A549 (cell line): ENCODE results near the gene CBFB. TPM values are rescaled to one million over a fixed set of nuclear protein-coding genes. Genes with fewer than 3 reads are reported as not detected.

ENCODE experiments used
- ATAC-seq, 2 experiments: fragments of 200-7000 bp in 1 of 2; fragments of >200 bp in 1 of 2; cut with Nextera tagmentation in 1 of 2; cut with Tn5 transposase in 1 of 2; 3 replicates each; pipeline versions ENCODE4 v1.8.0 to v1.9.1; 2018 to 2020; ENCODE audit warnings: mild to moderate bottlenecking in 1 of 2, moderate library complexity in 1 of 2
- CTCF ChIA-PET: fragments of 300-600 bp; sonication (Branson Sonifier 250); formaldehyde crosslinking; extraction: SDS; loops from one replicate; lab custom pipeline; 2021; ENCODE audit warnings: antibody characterized with exemption, inconsistent platforms; lab: Yijun Ruan, JAX
- POLR2A ChIA-PET: fragments of 350-600 bp; formaldehyde crosslinking; extraction: SDS; loops from one replicate; lab custom pipeline; 2021; ENCODE audit warnings: antibody characterized with exemption, inconsistent platforms; lab: Yijun Ruan, JAX
- DNase-seq, 2 experiments: peaks; one replicate each; pipeline versions ENCODE4 v3.0.0 to v3.0.0-alpha.2; 2011 to 2016; ENCODE audit warnings: low read depth in 1 of 2, low spot score in 1 of 2
- FAIRE-seq: peaks from 2 replicates; lab custom pipeline; 2011; peaks lifted over from hg19 to GRCh38; lab: Jason Lieb, UNC
- H3K27ac ChIP-seq, 2 experiments: fragments of >200 bp; sonication (Bioruptor Twin); formaldehyde crosslinking; 3 replicates each; pipeline ENCODE4 v1.5.1; 2016 to 2017
- H3K4me1 ChIP-seq: fragments of >200 bp; sonication (Bioruptor Twin); formaldehyde crosslinking; 3 replicates; pipeline ENCODE4 v1.6.1; 2016
- H3K4me2 ChIP-seq: fragments of >200 bp; sonication (Bioruptor Twin); formaldehyde crosslinking; 3 replicates; pipeline ENCODE4 v1.6.1; 2016
- H3K4me3 ChIP-seq: fragments of >200 bp; sonication (Bioruptor Twin); formaldehyde crosslinking; 3 replicates; pipeline ENCODE4 v1.5.1; 2016
- H3K9me3 ChIP-seq: fragments of >200 bp; sonication (Bioruptor Twin); formaldehyde crosslinking; 3 replicates; pipeline ENCODE4 v1.6.1; 2016
- BCL3 ChIP-seq: fragments of >200 bp; sonication (Bioruptor Twin); formaldehyde crosslinking; IDR thresholded peaks from 3 replicates; pipeline ENCODE4 v1.6.1; 2016
- BHLHE40 ChIP-seq: IDR thresholded peaks from 2 replicates; pipeline ENCODE4 v1.6.1; 2012; ENCODE audit warnings: low read depth, low read length, inconsistent platforms
- CEBPB ChIP-seq, 2 experiments: fragments of >200 bp in 1 of 2; sonication (Bioruptor Twin) in 1 of 2; formaldehyde crosslinking in 1 of 2; IDR thresholded peaks; 2 replicates each; pipeline ENCODE4 v1.6.1; 2012 to 2016
- E2F6 ChIP-seq: IDR thresholded peaks from 2 replicates; pipeline ENCODE4 v1.6.1; 2012; ENCODE audit warnings: low read depth, borderline replicate concordance
- EHF ChIP-seq: fragments of 250-450 bp; sonication (Bioruptor Pico); IDR thresholded peaks from 2 replicates; pipeline ENCODE4 v1.5.0; 2020; ENCODE audit warnings: mild to moderate bottlenecking
- EP300 ChIP-seq, 2 experiments: fragments of >200 bp; sonication (Bioruptor Twin); formaldehyde crosslinking; IDR thresholded peaks; 2 replicates in 1 of 2; 3 replicates in 1 of 2; pipeline ENCODE4 v1.6.1; 2016 to 2017
- ESRRA ChIP-seq: fragments of 150-350 bp; IDR thresholded peaks from 2 replicates; pipeline ENCODE4 v1.6.1; 2014; ENCODE audit warnings: mild to moderate bottlenecking, low read length, borderline replicate concordance
- HMGXB4 ChIP-seq: fragments of 250-450 bp; sonication (Bioruptor Pico); IDR thresholded peaks from 2 replicates; pipeline ENCODE4 v1.5.0; 2021; ENCODE audit warnings: mild to moderate bottlenecking, moderate library complexity, borderline replicate concordance
- HOXB5 ChIP-seq: fragments of 250-450 bp; sonication (Bioruptor Pico); IDR thresholded peaks from 2 replicates; pipeline ENCODE4 v1.5.0; 2020; ENCODE audit warnings: mild to moderate bottlenecking, moderate library complexity
- JUN ChIP-seq, 2 experiments: fragments of >200 bp; sonication (Bioruptor Twin); formaldehyde crosslinking; IDR thresholded peaks; 2 replicates in 1 of 2; 3 replicates in 1 of 2; pipeline ENCODE4 v1.6.1; 2016 to 2017
- MAFK ChIP-seq: fragments of 450-650 bp; IDR thresholded peaks from 2 replicates; pipeline ENCODE4 v1.6.1; 2014; ENCODE audit not compliant: partially characterized antibody
- MAX ChIP-seq: IDR thresholded peaks from 2 replicates; pipeline ENCODE4 v1.6.1; 2012
- MAZ ChIP-seq: fragments of 150-350 bp; IDR thresholded peaks from 2 replicates; pipeline ENCODE4 v1.6.1; 2014; ENCODE audit warnings: antibody characterized with exemption, low read depth, low read length, borderline replicate concordance
- MYC ChIP-seq: IDR thresholded peaks from 2 replicates; pipeline ENCODE4 v1.6.1; 2012; ENCODE audit warnings: mild to moderate bottlenecking, inconsistent platforms, low read length, improper control_type of control experiment, borderline replicate concordance
- POLR2A ChIP-seq: IDR thresholded peaks from 2 replicates; pipeline ENCODE4 v1.6.1; 2012; ENCODE audit warnings: mild to moderate bottlenecking, low read length
- RCOR1 ChIP-seq: fragments of 150-350 bp; IDR thresholded peaks from 2 replicates; pipeline ENCODE4 v1.6.1; 2014; ENCODE audit warnings: antibody characterized with exemption, low read length, low read depth
- RFX5 ChIP-seq: fragments of 450-650 bp; IDR thresholded peaks from 2 replicates; pipeline ENCODE4 v1.7.1; 2014; ENCODE audit warnings: antibody characterized with exemption, mild to moderate bottlenecking, moderate library complexity
- RNF2 ChIP-seq: fragments of 200-600 bp; sonication (generic); IDR thresholded peaks from 2 replicates; pipeline ENCODE4 v1.6.1; 2016; ENCODE audit warnings: low read depth, mild to moderate bottlenecking, antibody characterized with exemption, moderate library complexity, borderline replicate concordance
- SMC3 ChIP-seq: fragments of >200 bp; sonication (Bioruptor Twin); formaldehyde crosslinking; IDR thresholded peaks from 3 replicates; pipeline ENCODE4 v1.6.1; 2018; ENCODE audit warnings: inconsistent platforms
- TFCP2L1 ChIP-seq: fragments of 250-450 bp; sonication (Bioruptor Pico); IDR thresholded peaks from 2 replicates; pipeline ENCODE4 v1.5.0; 2021; ENCODE audit warnings: mild to moderate bottlenecking
- TP53 ChIP-seq: fragments of 250-450 bp; sonication (Bioruptor Pico); IDR thresholded peaks from 2 replicates; pipeline ENCODE4 v1.5.0; 2021; ENCODE audit warnings: mild to moderate bottlenecking, moderate library complexity
- WGBS: methylation state at CpG from one replicate; pipeline ENCODE4 v1.1.6; 2017; ENCODE audit errors: missing lambda C conversion rate; 5-methylcytosine and 5-hydroxymethylcytosine counted together
- polyA plus RNA-seq, 4 experiments: library from polyadenylated mRNA; depleted of rRNA in 3 of 4; stranded (reverse); fragments of >200 nt; fragmentation: RNase III in 1 of 4; extraction: RNeasy Plus Mini Kit Qiagen cat#74134 plus additional on column Dnase treatment in 1 of 4; gene quantifications; 2 replicates in 3 of 4; 3 replicates in 1 of 4; pipeline ENCODE4 v1.2.3, GENCODE V29; 2011 to 2017
- TF ChIP-seq, protein P1 (sequence below): IDR thresholded peaks from 2 replicates; pipeline ENCODE4 v1.6.1; 2012
- TF ChIP-seq, protein P2 (sequence below): fragments of >200 bp; sonication (Bioruptor Twin); formaldehyde crosslinking; IDR thresholded peaks from 3 replicates; pipeline ENCODE4 v1.5.1; 2016

The CBFB gene
- polyA plus RNA-seq, 2 of the 4 experiments (the other 2 are of a cell fraction), result 27.7 to 61.3 TPM

DNA sequence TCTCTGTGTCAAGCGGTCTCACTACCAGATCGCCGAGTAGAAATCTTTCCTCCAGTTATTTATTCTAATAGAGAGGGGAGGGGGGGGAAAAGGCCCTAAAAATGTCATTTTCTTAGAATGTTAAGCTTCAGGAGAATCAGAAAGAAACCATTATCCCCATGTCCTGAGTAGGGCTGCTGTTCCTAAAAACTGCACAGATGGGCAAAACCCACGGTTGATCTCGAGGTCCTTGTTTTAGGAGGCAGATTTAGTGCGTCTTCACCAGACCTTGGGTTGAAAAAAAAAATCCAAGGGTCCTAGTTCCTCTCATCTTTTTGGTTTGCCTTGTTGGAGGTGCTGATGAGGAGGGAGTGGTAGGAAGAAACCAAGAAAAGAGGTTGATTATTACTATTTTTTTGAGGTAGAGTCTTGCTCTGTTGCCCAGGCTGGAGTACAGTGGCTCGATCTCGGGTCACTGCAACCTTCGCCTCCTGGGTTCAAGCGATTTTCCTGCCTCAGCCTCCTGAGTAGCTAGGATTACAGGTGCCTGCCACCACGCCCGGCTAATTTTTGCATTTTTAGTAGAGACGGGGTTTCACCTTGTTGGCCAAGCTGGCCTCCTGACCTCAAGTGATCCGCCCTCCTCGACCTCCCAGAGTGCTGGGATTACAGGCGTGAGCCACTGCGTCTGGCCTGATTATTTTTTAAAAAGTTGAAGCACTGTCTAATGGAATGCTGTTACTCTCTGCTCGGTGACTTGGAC is 1.4 kb downstream of the CBFB start:
- POLR2A ChIA-PET, result no interaction called here
- FAIRE-seq, result no peak

DNA sequence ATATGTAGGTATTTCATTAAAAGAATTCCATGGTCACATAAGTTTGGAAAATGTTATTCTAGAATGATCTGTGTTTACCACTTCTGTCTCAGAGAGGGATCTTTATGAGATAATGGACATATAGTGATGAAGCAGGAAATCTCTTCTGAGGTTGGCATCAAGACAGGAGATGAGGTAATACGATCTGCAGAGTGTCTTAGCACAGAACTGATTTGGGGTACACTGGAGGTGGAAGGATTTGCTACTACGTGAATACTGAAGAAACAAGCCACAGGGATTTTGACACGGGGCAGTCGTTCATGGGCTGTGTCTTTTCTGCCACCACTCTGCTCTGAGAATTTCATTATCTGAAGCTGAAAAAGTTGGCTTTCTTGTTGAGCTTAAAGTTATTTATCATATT is 5.5 kb downstream of the CBFB start:
- ATAC-seq (no peak), DNase-seq (no peak), FAIRE-seq (no peak)
- CTCF ChIA-PET, result interaction anchor here (1.7 kb wide), 1 partner anchor 9 kb away, joined by 6 read pairs; no protein-coding TSS in a partner anchor
- no peak overlapping the region for H3K4me2 ChIP-seq
- WGBS, result 83% methylated on average over 4 of the region's 4 CpGs
- peaks cover 12% of the 10 kb centered on the region for H3K4me1 ChIP-seq
- TF ChIP-seq MAX (no peak), RFX5 (no peak), MAFK (no peak), SMC3 (no peak), TP53 (no peak)
- no peak overlapping the region for H3K27ac ChIP-seq
- POLR2A ChIA-PET, result no interaction called here
- no peaks in the 10 kb centered on the region for H3K9me3 ChIP-seq
- H3K4me3 ChIP-seq, result no peak overlapping the region

More for the DNA sequence above, 1.4 kb downstream of the CBFB start:
- TF ChIP-seq MAX (0 out of 2 replicates have a peak, but pooled peaks have one; percentile 15), MAFK (no peak)
- no peaks in the 10 kb centered on the region for H3K9me3 ChIP-seq
- 56% methylated on average over 18 of the region's 18 CpGs for WGBS
- CTCF ChIA-PET, result interaction anchor here (0.6 to 2.3 kb wide), 10 partner anchors 12 to 125 kb away, joined by 3 to 12 read pairs (median 4); no protein-coding TSS in a partner anchor
- no peak for ATAC-seq
- peak overlapping the region; percentile 99 for H3K4me2 ChIP-seq
- peak overlapping the region; percentile 95 for H3K4me3 ChIP-seq
- no peak for DNase-seq
- H3K4me1 ChIP-seq, result peaks cover 12% of the 10 kb centered on the region
- peak overlapping the region; percentile 72 to 93 for H3K27ac ChIP-seq

DNA sequence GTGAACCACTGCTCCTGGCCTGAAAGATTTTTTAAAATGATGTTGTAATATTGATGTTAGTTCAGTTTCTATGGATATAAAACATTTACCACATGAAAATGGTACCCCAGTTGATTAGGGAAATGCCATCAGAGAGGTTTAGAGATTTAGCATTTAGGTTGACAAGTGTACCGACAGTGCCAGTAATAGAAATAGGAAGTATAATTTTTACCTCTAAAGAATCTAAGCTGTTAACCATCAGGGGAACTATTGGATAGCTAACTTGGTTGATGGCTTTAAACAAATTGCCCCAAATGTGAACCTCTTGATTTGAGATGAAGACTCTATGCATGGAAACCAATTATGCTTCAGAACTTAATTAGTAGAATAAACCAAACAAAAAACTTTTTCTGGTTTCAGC is 6.4 kb downstream of the CBFB start:
- Histone ChIP-seq H3K27ac (no peak overlapping the region), H3K9me3 (no peaks in the 10 kb centered on the region), H3K4me2 (no peak overlapping the region), H3K4me1 (peaks cover 10% of the 10 kb centered on the region), H3K4me3 (no peak overlapping the region)
- 92% methylated on average over 1 of the region's 1 CpG for WGBS
- no peak for TF ChIP-seq MAZ
- TF ChIP-seq RNF2, result no peak
- TF ChIP-seq BHLHE40, result no peak
- TF ChIP-seq HOXB5 (CRISPR knock-in tag), result no peak
- TF ChIP-seq, protein P1, sequence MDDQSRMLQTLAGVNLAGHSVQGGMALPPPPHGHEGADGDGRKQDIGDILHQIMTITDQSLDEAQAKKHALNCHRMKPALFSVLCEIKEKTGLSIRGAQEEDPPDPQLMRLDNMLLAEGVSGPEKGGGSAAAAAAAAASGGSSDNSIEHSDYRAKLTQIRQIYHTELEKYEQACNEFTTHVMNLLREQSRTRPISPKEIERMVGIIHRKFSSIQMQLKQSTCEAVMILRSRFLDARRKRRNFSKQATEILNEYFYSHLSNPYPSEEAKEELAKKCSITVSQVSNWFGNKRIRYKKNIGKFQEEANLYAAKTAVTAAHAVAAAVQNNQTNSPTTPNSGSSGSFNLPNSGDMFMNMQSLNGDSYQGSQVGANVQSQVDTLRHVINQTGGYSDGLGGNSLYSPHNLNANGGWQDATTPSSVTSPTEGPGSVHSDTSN, result no peak
- no peak for TF ChIP-seq TFCP2L1 (CRISPR knock-in tag)
- no peak for TF ChIP-seq EP300 (IDR thresholded peaks at IDR 0.05)
- no peak for TF ChIP-seq POLR2A
- TF ChIP-seq HMGXB4 (CRISPR knock-in tag), result no peak
- TF ChIP-seq BCL3, result no peak
- no peak for TF ChIP-seq ESRRA
- no peak for TF ChIP-seq JUN (IDR thresholded peaks at IDR 0.05)
- no peak for TF ChIP-seq RCOR1
- TF ChIP-seq, protein P2, sequence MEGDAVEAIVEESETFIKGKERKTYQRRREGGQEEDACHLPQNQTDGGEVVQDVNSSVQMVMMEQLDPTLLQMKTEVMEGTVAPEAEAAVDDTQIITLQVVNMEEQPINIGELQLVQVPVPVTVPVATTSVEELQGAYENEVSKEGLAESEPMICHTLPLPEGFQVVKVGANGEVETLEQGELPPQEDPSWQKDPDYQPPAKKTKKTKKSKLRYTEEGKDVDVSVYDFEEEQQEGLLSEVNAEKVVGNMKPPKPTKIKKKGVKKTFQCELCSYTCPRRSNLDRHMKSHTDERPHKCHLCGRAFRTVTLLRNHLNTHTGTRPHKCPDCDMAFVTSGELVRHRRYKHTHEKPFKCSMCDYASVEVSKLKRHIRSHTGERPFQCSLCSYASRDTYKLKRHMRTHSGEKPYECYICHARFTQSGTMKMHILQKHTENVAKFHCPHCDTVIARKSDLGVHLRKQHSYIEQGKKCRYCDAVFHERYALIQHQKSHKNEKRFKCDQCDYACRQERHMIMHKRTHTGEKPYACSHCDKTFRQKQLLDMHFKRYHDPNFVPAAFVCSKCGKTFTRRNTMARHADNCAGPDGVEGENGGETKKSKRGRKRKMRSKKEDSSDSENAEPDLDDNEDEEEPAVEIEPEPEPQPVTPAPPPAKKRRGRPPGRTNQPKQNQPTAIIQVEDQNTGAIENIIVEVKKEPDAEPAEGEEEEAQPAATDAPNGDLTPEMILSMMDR, result no peak
- TF ChIP-seq EHF (CRISPR knock-in tag), result no peak
- no peak for TF ChIP-seq MYC
- TF ChIP-seq CEBPB (IDR thresholded peaks at IDR 0.05), result no peak
- no peak for TF ChIP-seq E2F6
- ChIA-PET CTCF (interaction anchor here (1.7 kb wide), 1 partner anchor 10 kb away, joined by 6 read pairs; no protein-coding TSS in a partner anchor), POLR2A (no interaction called here)
- FAIRE-seq (no peak), DNase-seq (no peak), ATAC-seq (no peak)
